BLaER1 (cell line): ENCODE data around the gene MTHFSD.

Source experiments
- H3K27ac ChIP-seq: shearing (Covaris generic); formaldehyde crosslinking; 2 replicates; pipeline ENCODE4 v1.8.1; 2022
- H3K27me3 ChIP-seq: shearing (Covaris generic); formaldehyde crosslinking; 2 replicates; pipeline ENCODE4 v1.8.1; 2022
- H3K36me3 ChIP-seq: shearing (Covaris generic); formaldehyde crosslinking; 2 replicates; pipeline ENCODE4 v1.8.1; 2022
- H3K4me1 ChIP-seq: shearing (Covaris generic); formaldehyde crosslinking; 2 replicates; pipeline ENCODE4 v1.8.1; 2022
- H3K4me2 ChIP-seq: shearing (Covaris generic); formaldehyde crosslinking; 2 replicates; pipeline ENCODE4 v1.8.1; 2022
- H3K4me3 ChIP-seq: shearing (Covaris generic); formaldehyde crosslinking; 2 replicates; pipeline ENCODE4 v1.8.1; 2022
- H3K9ac ChIP-seq: shearing (Covaris generic); formaldehyde crosslinking; 2 replicates; pipeline ENCODE4 v1.8.1; 2022
- H3K9me3 ChIP-seq: shearing (Covaris generic); formaldehyde crosslinking; 2 replicates; pipeline ENCODE4 v1.8.1; 2022
- H4K20me1 ChIP-seq: shearing (Covaris generic); formaldehyde crosslinking; 2 replicates; pipeline ENCODE4 v1.8.1; 2022
- Cebpa-rat ChIP-seq: shearing (Covaris generic); IDR thresholded peaks from 2 replicates; pipeline ENCODE4 v1.8.1; 2022

The MTHFSD gene

DNA sequence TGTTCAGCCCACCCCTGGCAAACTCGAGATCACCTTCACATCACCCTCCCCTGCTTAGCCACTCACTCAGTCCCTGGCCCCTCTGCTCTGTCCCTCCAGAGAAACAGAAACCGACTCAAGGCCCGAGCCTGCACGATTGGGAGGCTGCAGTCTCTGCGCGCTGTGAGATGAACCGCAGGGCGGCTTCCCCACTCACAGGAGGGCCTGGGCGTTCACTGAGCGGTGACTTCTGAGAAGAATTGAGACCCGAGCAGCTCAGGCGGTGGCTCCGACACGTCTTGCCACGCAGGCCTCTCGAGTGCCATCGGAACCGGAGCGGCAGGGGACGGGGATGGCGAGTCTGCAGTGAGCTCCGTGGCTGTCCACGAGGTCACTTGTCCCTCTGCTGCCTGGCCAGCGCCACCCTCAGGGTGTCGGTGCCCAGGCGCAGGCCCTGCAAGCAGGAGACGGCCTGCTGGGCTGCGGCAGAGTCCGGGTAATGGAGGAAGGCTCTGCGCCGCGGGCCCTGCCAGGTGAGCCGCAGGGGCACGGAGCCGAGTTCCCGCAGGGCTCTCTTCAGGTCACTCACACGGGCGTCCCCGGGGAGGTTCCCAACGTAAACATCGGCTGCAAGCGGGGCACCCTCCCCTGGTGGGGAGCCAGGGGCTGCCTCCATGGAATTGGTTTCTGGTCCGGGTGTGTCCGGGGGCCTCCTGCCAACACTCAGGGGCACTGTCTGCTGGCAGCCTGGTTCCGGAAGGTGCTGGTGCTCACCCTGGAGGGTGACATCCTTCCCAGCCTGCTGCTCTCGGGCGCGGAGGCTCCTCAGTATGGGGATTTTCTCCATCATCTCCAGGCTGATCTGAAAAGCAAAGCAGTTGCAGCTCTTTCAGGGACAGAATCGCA, 23.2 kb downstream of the MTHFSD start:
- peaks cover 57% of the 10 kb centered on the region for H3K36me3 ChIP-seq
- no peak overlapping the region for H3K27ac ChIP-seq
- no peak for TF ChIP-seq Cebpa-rat
- no peaks in the 10 kb centered on the region for H3K9me3 ChIP-seq
- H3K4me1 ChIP-seq, result peaks cover 14% of the 10 kb centered on the region
- no peaks in the 10 kb centered on the region for H4K20me1 ChIP-seq
- no peak overlapping the region for H3K9ac ChIP-seq
- H3K27me3 ChIP-seq, result no peaks in the 10 kb centered on the region
- H3K4me3 ChIP-seq, result no peak overlapping the region
- H3K4me2 ChIP-seq, result no peak overlapping the region

DNA sequence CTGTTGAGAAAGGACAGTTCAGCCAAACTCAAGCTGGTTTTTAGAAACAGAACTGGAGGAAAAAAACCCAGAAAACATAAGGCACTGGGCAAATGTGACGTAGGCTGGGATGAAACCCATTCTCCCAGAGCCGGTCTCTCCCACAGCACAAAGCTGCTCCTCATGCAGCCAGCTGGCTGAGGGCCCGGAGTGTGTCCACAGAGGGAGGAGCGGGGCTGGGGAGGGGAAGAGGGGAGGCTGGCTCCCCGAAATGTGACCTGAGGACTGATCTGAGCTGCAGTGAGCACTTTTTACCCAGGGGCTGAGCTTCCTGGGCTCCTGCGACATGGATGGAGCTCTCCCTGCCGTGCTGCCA, 23.9 kb downstream of the MTHFSD start:
- H3K9me3 ChIP-seq, result no peaks in the 10 kb centered on the region
- peaks cover 14% of the 10 kb centered on the region for H3K4me1 ChIP-seq
- no peak overlapping the region for H3K4me3 ChIP-seq
- no peaks in the 10 kb centered on the region for H3K27me3 ChIP-seq
- H3K27ac ChIP-seq, result no peak overlapping the region
- H4K20me1 ChIP-seq, result no peaks in the 10 kb centered on the region
- no peak overlapping the region for H3K4me2 ChIP-seq
- H3K36me3 ChIP-seq, result peaks cover 50% of the 10 kb centered on the region
- TF ChIP-seq Cebpa-rat, result no peak
- no peak overlapping the region for H3K9ac ChIP-seq

DNA sequence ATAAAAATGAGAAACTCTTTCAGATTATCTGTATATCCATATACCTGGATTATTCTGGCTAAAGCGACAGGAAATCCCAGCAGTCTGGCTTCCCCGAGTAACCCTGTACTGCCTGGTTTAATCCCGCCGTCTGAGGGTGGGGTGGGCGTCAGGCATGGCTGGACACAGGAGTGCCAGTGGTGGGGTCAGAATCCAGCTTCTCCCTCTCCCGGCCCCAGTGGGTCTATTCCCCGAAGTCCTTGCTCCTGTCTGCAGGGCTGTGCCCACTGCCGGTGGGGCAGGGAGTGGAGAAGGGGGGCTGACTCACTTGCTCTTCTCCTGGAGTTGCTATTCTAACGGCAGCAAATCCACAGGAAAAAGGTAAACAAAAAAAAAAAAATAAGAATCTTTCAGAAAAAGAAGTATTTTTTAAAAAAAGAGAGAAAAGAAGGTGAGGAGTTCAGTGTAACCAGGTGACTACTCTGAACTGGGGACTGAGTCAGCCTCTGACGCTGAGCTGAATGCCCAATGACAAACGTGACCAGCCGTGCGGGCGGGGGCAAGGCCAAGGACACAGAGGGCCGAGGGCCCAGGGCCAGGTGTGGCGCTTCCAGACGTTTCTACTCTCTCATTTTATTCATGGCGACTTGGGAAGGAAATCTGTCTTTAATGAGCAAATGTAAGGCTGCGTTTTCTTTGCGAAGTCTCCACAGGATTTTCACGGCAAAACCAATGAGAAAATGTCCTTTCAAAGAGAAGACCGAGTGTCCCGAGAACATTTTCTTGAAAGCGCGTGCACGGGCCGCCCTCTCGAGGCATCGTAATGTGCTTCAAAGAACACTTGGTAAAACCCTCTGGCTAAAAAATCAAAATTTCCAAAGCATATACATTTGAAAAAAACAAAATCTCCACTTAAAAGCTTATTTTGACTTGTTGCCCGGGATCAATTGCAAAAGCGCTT, 24.5 kb downstream of the MTHFSD start:
- TF ChIP-seq Cebpa-rat, result no peak
- no peak overlapping the region for H3K4me3 ChIP-seq
- peaks cover 14% of the 10 kb centered on the region for H3K4me1 ChIP-seq
- no peak overlapping the region for H3K4me2 ChIP-seq
- no peak overlapping the region for H3K9ac ChIP-seq
- no peaks in the 10 kb centered on the region for H4K20me1 ChIP-seq
- peaks cover 43% of the 10 kb centered on the region for H3K36me3 ChIP-seq
- no peaks in the 10 kb centered on the region for H3K9me3 ChIP-seq
- no peaks in the 10 kb centered on the region for H3K27me3 ChIP-seq
- H3K27ac ChIP-seq, result no peak overlapping the region

DNA sequence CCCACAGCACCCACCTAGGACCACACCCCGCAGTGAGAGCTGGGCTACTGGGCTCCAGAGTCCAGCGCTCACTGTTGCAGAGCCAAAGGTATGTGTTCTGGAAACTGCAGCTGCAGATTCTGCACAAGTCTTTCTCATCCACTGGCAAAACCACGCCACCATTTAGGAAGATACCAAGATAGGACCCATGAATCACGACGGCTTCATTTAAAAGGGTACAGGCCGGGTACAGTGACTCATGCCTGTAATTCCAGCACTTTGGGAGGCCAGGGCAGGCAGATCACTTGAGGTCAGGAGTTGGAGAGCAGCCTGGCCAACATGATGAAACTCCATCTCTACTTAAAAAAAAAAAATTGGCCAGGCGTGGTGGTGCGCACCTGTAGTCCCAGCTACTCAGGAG, 25.9 kb downstream of the MTHFSD start:
- Histone ChIP-seq H3K4me1 (peaks cover 14% of the 10 kb centered on the region), H3K27ac (no peak overlapping the region), H3K9me3 (no peaks in the 10 kb centered on the region), H3K36me3 (peaks cover 37% of the 10 kb centered on the region), H3K4me3 (no peak overlapping the region), H3K9ac (no peak overlapping the region), H3K27me3 (no peaks in the 10 kb centered on the region), H3K4me2 (no peak overlapping the region), H4K20me1 (no peaks in the 10 kb centered on the region)
- TF ChIP-seq Cebpa-rat, result no peak

DNA sequence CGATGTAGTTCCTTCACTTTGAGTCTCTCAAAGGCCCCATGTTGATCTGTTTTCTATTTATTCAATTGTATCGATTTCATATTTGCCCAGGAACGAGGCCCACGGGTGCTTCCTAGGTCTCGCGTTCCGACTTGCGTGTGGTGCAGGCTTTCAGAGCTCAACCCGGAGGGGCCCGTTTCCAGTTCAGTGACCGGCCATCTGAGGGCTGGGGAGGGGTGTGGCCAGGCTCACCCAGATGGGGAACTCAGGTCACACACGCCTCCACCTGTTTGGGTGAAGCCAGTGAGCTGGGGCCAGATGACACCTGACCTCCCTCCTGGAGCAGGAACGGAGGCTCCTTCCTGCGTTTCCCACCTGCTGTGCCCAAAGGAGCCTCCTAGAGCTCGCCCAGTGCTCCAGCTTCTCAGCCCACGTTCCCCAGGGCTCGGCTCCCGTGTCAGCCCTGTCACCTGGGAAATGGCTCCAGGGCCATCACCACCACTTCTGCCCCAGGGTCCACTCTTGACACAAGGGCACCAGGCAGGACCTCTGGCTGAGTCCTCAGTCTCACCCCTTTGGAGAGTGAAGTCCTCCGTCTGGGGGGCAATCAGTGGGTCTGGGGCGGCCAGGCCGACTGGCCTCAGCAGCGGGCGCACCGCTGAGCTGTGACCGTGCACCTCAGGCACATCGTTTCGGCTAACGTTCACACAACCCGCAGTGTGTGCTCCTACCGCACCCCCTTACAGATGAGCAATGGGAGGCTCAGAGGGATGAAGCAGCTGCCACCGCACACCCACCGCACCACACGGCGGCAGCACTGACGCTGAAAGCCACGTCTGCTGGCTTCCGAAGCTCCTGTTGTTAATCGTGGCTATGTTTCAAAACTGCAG, 26.7 kb downstream of the MTHFSD start:
- Histone ChIP-seq H3K36me3 (peaks cover 32% of the 10 kb centered on the region), H3K4me2 (peak overlapping the region; percentile 61)
- no peak for TF ChIP-seq Cebpa-rat

DNA sequence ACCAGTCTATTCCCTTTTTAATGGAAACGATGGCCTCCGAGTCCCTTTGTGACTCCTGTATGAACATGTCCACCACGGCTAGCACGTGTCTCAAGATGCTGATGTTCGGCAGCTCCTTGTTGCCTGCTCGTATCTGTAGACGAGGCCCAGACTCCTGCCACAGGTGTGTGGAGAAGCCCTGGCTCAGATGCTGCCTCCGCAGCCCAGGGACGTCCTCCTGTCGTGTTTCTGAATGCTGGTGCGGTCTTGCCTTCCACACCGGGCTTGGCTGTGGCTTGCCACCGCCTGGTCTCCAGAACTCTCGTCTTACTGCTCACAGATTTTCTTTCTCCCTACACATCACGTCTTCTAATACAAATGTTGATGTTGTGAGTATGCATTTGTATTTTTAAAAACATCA, 27.7 kb downstream of the MTHFSD start:
- Histone ChIP-seq H3K4me1 (peaks cover 14% of the 10 kb centered on the region), H4K20me1 (no peaks in the 10 kb centered on the region), H3K36me3 (peaks cover 23% of the 10 kb centered on the region), H3K9ac (no peak overlapping the region), H3K27me3 (no peaks in the 10 kb centered on the region), H3K4me2 (peak overlapping the region; percentile 61), H3K4me3 (no peak overlapping the region), H3K27ac (no peak overlapping the region), H3K9me3 (no peaks in the 10 kb centered on the region)
- no peak for TF ChIP-seq Cebpa-rat

More for the DNA sequence above, 26.7 kb downstream of the MTHFSD start:
- no peaks in the 10 kb centered on the region for H3K9me3 ChIP-seq
- H3K27me3 ChIP-seq, result no peaks in the 10 kb centered on the region
- H3K9ac ChIP-seq, result no peak overlapping the region
- no peaks in the 10 kb centered on the region for H4K20me1 ChIP-seq
- no peak overlapping the region for H3K27ac ChIP-seq
- H3K4me3 ChIP-seq, result no peak overlapping the region
- H3K4me1 ChIP-seq, result peaks cover 14% of the 10 kb centered on the region

DNA sequence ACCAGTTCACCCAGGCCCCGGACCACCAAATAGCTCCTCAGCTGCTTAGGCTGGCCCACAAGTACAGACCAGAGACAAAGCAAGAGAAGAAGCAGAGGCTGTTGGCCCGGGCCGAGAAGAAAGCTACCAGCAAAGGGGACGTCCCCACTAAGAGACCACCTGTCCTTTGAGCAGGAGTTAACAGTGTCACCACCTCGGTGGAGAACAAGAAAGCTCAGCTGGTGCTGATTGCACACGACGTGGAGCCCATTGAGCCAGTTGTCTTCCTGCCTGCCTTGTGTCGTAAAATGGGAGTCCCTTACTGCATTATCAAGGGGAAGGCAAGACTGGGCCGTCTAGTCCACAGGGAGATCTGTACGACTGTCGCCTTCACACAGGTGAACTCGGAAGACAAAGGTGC, 29.3 kb downstream of the MTHFSD start:
- no peak overlapping the region for H3K4me3 ChIP-seq
- no peaks in the 10 kb centered on the region for H4K20me1 ChIP-seq
- no peak overlapping the region for H3K4me2 ChIP-seq
- H3K9ac ChIP-seq, result no peak overlapping the region
- TF ChIP-seq Cebpa-rat, result no peak
- H3K27me3 ChIP-seq, result no peaks in the 10 kb centered on the region
- peaks cover 31% of the 10 kb centered on the region for H3K4me1 ChIP-seq
- no peaks in the 10 kb centered on the region for H3K9me3 ChIP-seq
- peaks cover 13% of the 10 kb centered on the region; the same call in 1 of the 2 replicates for H3K36me3 ChIP-seq
- no peak overlapping the region for H3K27ac ChIP-seq

DNA sequence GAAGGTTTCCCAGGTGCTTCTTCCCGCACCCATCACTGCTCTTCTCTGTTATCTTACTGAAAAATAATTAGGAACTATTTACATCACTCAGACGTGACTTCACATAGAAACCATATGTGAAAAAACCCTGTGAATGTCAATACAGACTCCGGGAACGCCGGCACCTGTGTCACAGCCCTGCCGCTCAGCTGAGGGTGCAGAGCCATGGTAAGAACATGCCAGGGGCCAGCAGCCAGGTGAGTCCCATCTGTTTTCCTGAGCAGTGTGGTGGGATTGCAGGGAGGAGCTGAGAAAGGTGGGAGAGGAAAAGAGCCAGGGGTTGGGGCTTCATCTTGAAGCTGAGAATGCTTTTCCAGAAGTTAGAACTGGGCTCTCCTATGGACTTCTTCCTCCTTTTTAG, 31.0 kb downstream of the MTHFSD start:
- H3K36me3 ChIP-seq, result 0 out of 2 replicates have a peak, but pooled peaks cover 4% of the 10 kb centered on the region
- no peak for TF ChIP-seq Cebpa-rat
- no peak overlapping the region for H3K27ac ChIP-seq
- no peak overlapping the region for H3K4me3 ChIP-seq
- H3K4me1 ChIP-seq, result peaks cover 44% of the 10 kb centered on the region
- no peak overlapping the region for H3K9ac ChIP-seq
- H3K27me3 ChIP-seq, result peaks cover 7% of the 10 kb centered on the region
- H4K20me1 ChIP-seq, result peaks cover 10% of the 10 kb centered on the region; the same call in 1 of the 2 replicates
- no peak overlapping the region for H3K4me2 ChIP-seq
- H3K9me3 ChIP-seq, result no peaks in the 10 kb centered on the region

DNA sequence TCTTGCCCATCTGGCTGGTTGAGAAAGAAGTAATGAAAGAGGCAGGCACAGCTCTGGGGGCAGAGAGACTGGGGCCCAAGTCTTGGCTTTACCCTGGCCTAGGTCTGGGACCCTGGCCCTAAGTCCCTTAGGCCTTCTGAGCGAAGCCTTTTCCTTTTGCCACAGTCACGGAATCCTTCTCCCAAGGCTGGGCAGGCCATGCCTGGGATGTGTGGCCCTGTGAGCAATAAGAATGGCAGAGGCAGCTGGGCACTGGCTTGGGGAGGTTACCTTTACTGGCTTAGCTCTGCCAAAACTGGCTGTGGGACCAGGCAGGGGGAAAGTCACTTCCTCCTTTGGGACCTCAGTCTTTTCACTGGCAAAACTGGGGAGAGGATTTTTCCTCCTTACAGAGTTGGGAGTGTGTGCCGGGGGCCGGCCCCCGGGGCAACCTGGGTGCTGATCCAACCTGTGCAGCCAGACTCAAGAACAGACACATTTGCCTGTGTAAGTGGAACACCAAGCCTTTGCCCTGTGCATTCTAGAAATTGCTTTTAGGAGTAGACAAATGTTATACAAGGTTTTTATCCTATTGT, 31.8 kb downstream of the MTHFSD start:
- H3K4me2 ChIP-seq, result no peak overlapping the region
- H4K20me1 ChIP-seq, result peaks cover 18% of the 10 kb centered on the region; the same call in 1 of the 2 replicates
- no peak overlapping the region for H3K27ac ChIP-seq
- H3K9me3 ChIP-seq, result no peaks in the 10 kb centered on the region
- H3K27me3 ChIP-seq, result peaks cover 15% of the 10 kb centered on the region
- H3K36me3 ChIP-seq, result no peaks in the 10 kb centered on the region
- no peak overlapping the region for H3K9ac ChIP-seq
- TF ChIP-seq Cebpa-rat, result no peak
- H3K4me3 ChIP-seq, result no peak overlapping the region
- H3K4me1 ChIP-seq, result peaks cover 40% of the 10 kb centered on the region
